Lower lobe of right lung (tissue), 2 donors: ENCODE measurements around the gene USF3. TPM values are rescaled to one million over a fixed set of nuclear protein-coding genes. Genes with fewer than 3 reads are reported as not detected.

Experiments used
- ATAC-seq, 2 donors: fragments of 200-7000 bp; cut with Tn5 transposase; one replicate each; pipeline ENCODE4 v1.9.1; 2020 to 2022; ENCODE audit warnings: mild to moderate bottlenecking in 2 of 2, moderate library complexity in 2 of 2
- DNase-seq: peaks from one replicate; pipeline ENCODE4 v3.0.0-alpha.2; 2020
- H3K27ac ChIP-seq: fragments of 200-600 bp; one replicate; pipeline ENCODE4 v1.8.0; 2022
- H3K27me3 ChIP-seq: fragments of 200-600 bp; one replicate; pipeline ENCODE4 v1.8.0; 2022; ENCODE audit warnings: low read depth
- H3K36me3 ChIP-seq: fragments of 200-600 bp; one replicate; pipeline ENCODE4 v1.8.0; 2022; ENCODE audit warnings: mild to moderate bottlenecking
- H3K4me1 ChIP-seq: fragments of 200-600 bp; one replicate; pipeline ENCODE4 v1.8.0; 2022
- H3K4me3 ChIP-seq: fragments of 200-600 bp; one replicate; pipeline ENCODE4 v1.8.0; 2022; ENCODE audit warnings: mild to moderate bottlenecking
- H3K9me3 ChIP-seq: fragments of 200-600 bp; one replicate; pipeline ENCODE4 v1.8.0; 2022
- CTCF ChIP-seq: fragments of 200-600 bp; IDR thresholded peaks from one replicate; pipeline ENCODE4 v1.8.0; 2022; ENCODE audit warnings: antibody characterized with exemption, mild to moderate bottlenecking
- intact Hi-C: fragments of 100-400 bp; cut with DNase I; formaldehyde crosslinking; loops from one replicate; pipeline ENCODE4 v1.11.0; 2022
- total RNA-seq: library from RNA; stranded (reverse); fragmentation: NEBNext Ultra II Directional; extraction: Animal tissue kit (Norgen Biotek cat#: 25700); gene quantifications from one replicate; pipeline ENCODE4 v1.2.1, GENCODE V29; 2021
- donor health status: DM: no; HTN: yes; CAD: no; lungs with severe emphysema.

Gene USF3
- total RNA-seq, 1 donor from 2014 or later: 20.9 TPM

- no peaks in the 10 kb centered on the region for H3K9me3 ChIP-seq
- ATAC-seq (peak; percentile 32 to 70), DNase-seq (no peak)
- no peaks in the 10 kb centered on the region for H3K27me3 ChIP-seq
- no peaks in the 10 kb centered on the region for H3K36me3 ChIP-seq
- intact Hi-C loops: no loop called here
- TF ChIP-seq CTCF: no peak
- peaks cover 5% of the 10 kb centered on the region for H3K4me1 ChIP-seq
- no peak overlapping the region for H3K27ac ChIP-seq
- H3K4me3 ChIP-seq: no peak overlapping the region
These were observed 89.8 kb downstream of the USF3 start for GRCh38 chr3:113606539-113607218.

DNA sequence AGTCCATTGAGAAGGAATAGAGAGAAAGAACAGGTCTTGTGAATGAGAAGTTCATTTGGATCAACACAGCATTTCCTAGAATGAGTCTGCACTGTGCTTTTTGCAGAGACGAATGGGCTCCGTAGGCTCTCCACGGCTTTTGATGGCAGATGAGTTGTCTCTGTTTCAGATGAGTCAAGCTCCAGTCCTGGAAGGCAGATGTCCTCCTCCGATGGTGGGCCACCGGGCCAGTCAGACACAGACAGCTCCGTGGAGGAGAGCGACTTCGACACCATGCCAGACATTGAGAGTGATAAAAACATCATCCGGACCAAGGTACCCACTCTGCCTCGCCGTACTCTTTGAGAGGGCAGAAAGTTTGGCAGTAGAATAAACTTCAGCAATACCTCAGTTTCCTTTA, 93.6 kb downstream of the USF3 start:
- Histone ChIP-seq H3K27ac (no peak overlapping the region), H3K27me3 (no peaks in the 10 kb centered on the region), H3K4me1 (peaks cover 5% of the 10 kb centered on the region), H3K36me3 (no peaks in the 10 kb centered on the region), H3K4me3 (no peak overlapping the region), H3K9me3 (no peaks in the 10 kb centered on the region)
- intact Hi-C loops: no loop called here
- no peak for DNase-seq
- ATAC-seq: no peak
- TF ChIP-seq CTCF: no peak

DNA sequence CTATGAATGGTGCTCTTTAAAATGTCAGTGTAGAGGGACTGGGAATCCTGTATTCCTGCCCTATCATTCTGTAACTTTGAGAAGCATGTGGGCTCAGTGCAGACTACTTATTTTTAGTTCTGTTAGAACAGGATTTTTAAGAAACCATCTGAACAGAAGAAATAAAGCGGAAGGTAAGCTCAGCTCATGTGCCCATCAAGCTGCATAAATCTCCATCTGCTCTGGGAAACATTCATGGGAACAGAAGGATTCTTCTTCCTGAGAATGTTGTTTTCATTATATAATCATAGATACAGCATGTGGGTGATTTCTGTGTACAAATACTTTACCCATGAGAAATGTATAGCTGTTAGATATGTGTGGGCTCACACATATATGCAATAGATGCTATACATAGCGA, 94.2 kb downstream of the USF3 start:
- ATAC-seq (no peak), DNase-seq (no peak)
- Histone ChIP-seq H3K4me1 (peaks cover 5% of the 10 kb centered on the region), H3K27me3 (no peaks in the 10 kb centered on the region), H3K4me3 (no peak overlapping the region), H3K36me3 (no peaks in the 10 kb centered on the region), H3K27ac (no peak overlapping the region), H3K9me3 (no peaks in the 10 kb centered on the region)
- intact Hi-C loops: no loop called here
- no peak for TF ChIP-seq CTCF

DNA sequence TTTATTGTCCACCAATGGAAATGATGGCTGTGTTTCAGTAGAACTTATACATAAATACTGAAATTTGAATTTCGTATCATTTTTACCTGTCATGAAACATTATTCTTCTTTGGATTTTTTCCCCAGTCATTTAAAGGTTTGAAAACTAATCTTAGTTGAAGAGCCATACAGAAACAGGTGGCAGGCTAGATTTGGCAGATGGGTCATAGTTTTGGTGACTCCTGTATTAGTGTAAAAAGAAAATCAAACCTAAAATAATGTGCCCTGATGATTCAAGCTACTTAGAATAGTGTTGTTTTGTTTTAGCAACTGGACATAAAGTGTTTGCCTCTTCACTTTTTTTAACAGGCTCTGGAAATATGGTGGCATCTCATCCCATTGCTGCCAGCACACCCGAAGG, 95.2 kb downstream of the USF3 start:
- no peaks in the 10 kb centered on the region for H3K4me1 ChIP-seq
- no peak overlapping the region for H3K27ac ChIP-seq
- no peak overlapping the region for H3K4me3 ChIP-seq
- H3K9me3 ChIP-seq: no peaks in the 10 kb centered on the region
- no peaks in the 10 kb centered on the region for H3K36me3 ChIP-seq
- no peak for ATAC-seq
- H3K27me3 ChIP-seq: no peaks in the 10 kb centered on the region
- no peak for DNase-seq
- intact Hi-C loops: no loop called here
- TF ChIP-seq CTCF: no peak

- Histone ChIP-seq H3K27ac (no peak overlapping the region), H3K9me3 (no peaks in the 10 kb centered on the region), H3K4me1 (no peaks in the 10 kb centered on the region), H3K36me3 (no peaks in the 10 kb centered on the region), H3K4me3 (no peak overlapping the region), H3K27me3 (no peaks in the 10 kb centered on the region)
- intact Hi-C loops: no loop called here
- TF ChIP-seq CTCF: no peak
- no peak for DNase-seq
- no peak for ATAC-seq
These were observed 95.8 kb downstream of the USF3 start for GRCh38 chr3:113600418-113601182.

Other genes with a start within 250 kb of the USF3 start
- gene SPICE1, start 181.5 kb downstream of the USF3 start, total RNA-seq: 19.7 TPM
- gene SIDT1, start 164.1 kb downstream of the USF3 start, total RNA-seq: 5.3 TPM
- gene NAA50, start 49.6 kb upstream of the USF3 start, total RNA-seq: 83.3 TPM
- gene ATP6V1A, start 50.4 kb upstream of the USF3 start, total RNA-seq: 104 TPM
- 9.2 TPM for gene GRAMD1C, start 142.1 kb upstream of the USF3 start, total RNA-seq